Activated T-helper 2 cell treated with anti-CD3 and anti-CD28 coated beads, Interferon-gamma antibody, Interleukin-2, Interleukin-4, amounts not matched to agents 10 μg/mL and 5 μg/mL and 100 μg/mL, durations not matched to agents 14 hours and 24 hours and 36 hours (primary cell): ENCODE results near the gene C4orf50. TPM values are rescaled to one million over a fixed set of nuclear protein-coding genes. Genes with fewer than 3 reads are reported as not detected.

Source experiments
- DNase-seq: peaks from one replicate; pipeline ENCODE4 v3.0.0; 2021; ENCODE audit warnings: low spot score
- H3K27ac Mint-ChIP-seq: one replicate; pipeline ENCODE4 v1.8.0; 2021; ENCODE audit warnings: mixed read lengths
- H3K27me3 Mint-ChIP-seq: one replicate; pipeline ENCODE4 v1.8.0; 2021; ENCODE audit warnings: low read depth, mixed read lengths
- H3K36me3 Mint-ChIP-seq: one replicate; pipeline ENCODE4 v1.8.0; 2021; ENCODE audit warnings: low read depth, mixed read lengths
- H3K4me1 Mint-ChIP-seq: one replicate; pipeline ENCODE4 v1.8.0; 2021; ENCODE audit warnings: low read depth, mixed read lengths
- H3K4me3 Mint-ChIP-seq: one replicate; pipeline ENCODE4 v1.8.0; 2021; ENCODE audit warnings: low read depth, mild to moderate bottlenecking, moderate library complexity, mixed read lengths
- H3K9me3 Mint-ChIP-seq: one replicate; pipeline ENCODE4 v1.8.0; 2021; ENCODE audit warnings: mixed read lengths
- intact Hi-C: fragments of 100-400 bp; cut with micrococcal nuclease; formaldehyde crosslinking; loops from one replicate; pipeline ENCODE4 v1.15.1; 2023
- total RNA-seq: library from RNA; stranded (reverse); gene quantifications from 2 replicates; pipeline ENCODE4 v1.2.3, GENCODE V29; 2022

C4orf50 gene
- 0.18 TPM in 2 replicates for total RNA-seq

- no peaks in the 10 kb centered on the region for H3K4me1 Mint-ChIP-seq
- no peaks in the 10 kb centered on the region for H3K36me3 Mint-ChIP-seq
- intact Hi-C loops, result no loop called here
- no peaks in the 10 kb centered on the region for H3K27me3 Mint-ChIP-seq
- H3K9me3 Mint-ChIP-seq, result no peaks in the 10 kb centered on the region
- no peak within 1 kb of the TSS for H3K4me3 Mint-ChIP-seq
- H3K27ac Mint-ChIP-seq, result no peak within 1 kb of the TSS
- DNase-seq, result no peak
Observed at GRCh38 chr4:6018331-6018730, at the start of gene C4orf50. Gene C4orf50 (minus strand): TSS chr4:6018431.

- peaks cover 29% of the 10 kb centered on the region for H3K36me3 Mint-ChIP-seq
- H3K4me3 Mint-ChIP-seq, result no peak overlapping the region
- intact Hi-C loops, result no loop called here
- no peak for DNase-seq
- peaks cover 4% of the 10 kb centered on the region for H3K9me3 Mint-ChIP-seq
- no peaks in the 10 kb centered on the region for H3K4me1 Mint-ChIP-seq
- no peaks in the 10 kb centered on the region for H3K27me3 Mint-ChIP-seq
- H3K27ac Mint-ChIP-seq, result no peak overlapping the region
Observed at GRCh38 chr4:6065934-6066590, 47.8 kb upstream of the C4orf50 start.

DNA sequence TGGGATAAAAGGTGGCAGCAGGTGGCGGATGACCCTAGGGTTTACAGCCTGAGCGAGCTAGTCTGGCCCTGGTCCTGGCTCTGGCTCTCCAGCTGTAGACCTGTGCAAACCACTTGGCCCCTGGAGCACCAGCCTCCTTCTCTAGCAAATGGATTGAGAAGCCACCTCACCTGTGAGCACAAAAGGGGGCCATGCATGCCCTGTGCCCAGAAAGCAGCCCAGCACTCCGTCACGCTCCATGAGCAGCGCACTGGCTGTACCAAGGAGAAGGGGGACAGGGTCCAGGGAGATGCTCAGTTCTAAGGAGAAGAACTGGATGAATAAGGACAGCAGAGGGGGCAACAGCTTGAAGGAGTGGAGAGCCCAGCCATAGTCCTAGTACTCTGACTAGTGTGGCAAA, 46.9 kb upstream of the C4orf50 start:
- Mint-ChIP-seq H3K27ac (no peak overlapping the region), H3K4me1 (no peaks in the 10 kb centered on the region), H3K27me3 (no peaks in the 10 kb centered on the region), H3K36me3 (peaks cover 38% of the 10 kb centered on the region), H3K4me3 (no peak overlapping the region), H3K9me3 (peaks cover 10% of the 10 kb centered on the region)
- intact Hi-C loops, result no loop called here
- no peak for DNase-seq

DNA sequence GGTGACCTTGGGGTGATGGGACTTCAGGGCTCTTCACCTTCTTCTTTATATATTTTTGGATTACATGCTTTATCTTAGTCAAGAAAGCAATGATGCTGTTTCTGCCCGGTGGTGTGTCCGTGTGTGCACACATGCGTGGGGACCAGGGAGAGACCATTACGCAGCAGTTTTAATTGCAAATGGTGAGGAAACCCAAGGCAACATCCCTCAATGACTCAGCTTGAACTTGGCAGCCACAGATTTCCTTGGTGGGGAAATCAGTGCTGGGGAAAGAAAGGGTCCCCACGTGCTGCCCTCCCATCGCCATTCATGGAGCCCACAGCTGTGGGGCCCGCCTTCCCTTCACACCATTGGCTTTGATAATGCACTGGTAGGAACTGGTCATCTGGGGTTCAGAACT, 46.2 kb upstream of the C4orf50 start:
- no peak overlapping the region for H3K4me3 Mint-ChIP-seq
- intact Hi-C loops, result no loop called here
- H3K9me3 Mint-ChIP-seq, result peaks cover 12% of the 10 kb centered on the region
- no peak overlapping the region for H3K27ac Mint-ChIP-seq
- no peaks in the 10 kb centered on the region for H3K4me1 Mint-ChIP-seq
- no peaks in the 10 kb centered on the region for H3K27me3 Mint-ChIP-seq
- DNase-seq, result no peak
- H3K36me3 Mint-ChIP-seq, result peaks cover 46% of the 10 kb centered on the region

DNA sequence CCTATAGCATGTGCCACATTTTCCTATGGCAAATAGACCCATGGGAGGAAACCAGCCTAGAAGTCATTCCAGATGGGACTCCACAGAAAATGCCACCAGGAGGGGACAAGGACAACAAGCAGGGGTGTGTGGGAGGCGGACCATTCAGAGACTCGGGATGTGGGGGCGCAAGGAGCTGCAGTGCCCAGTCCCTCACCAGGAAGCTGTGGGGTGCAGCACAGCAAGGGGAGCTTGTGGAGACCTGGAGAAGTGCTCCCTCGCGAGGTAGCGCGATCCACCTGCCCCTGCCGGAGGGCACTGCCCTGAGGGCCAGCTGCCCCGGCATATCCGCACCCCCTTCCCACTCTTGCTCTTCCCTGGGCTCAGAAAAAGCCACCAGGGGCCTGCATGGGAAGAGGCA, 45.5 kb upstream of the C4orf50 start:
- Mint-ChIP-seq H3K27me3 (no peaks in the 10 kb centered on the region), H3K4me1 (no peaks in the 10 kb centered on the region), H3K9me3 (peaks cover 15% of the 10 kb centered on the region), H3K27ac (no peak overlapping the region), H3K36me3 (peaks cover 53% of the 10 kb centered on the region), H3K4me3 (no peak overlapping the region)
- intact Hi-C loops, result no loop called here
- DNase-seq, result no peak

GRCh38 chr4:6062133-6062532, 43.9 kb upstream of the C4orf50 start:
- Mint-ChIP-seq H3K4me1 (no peaks in the 10 kb centered on the region), H3K4me3 (no peak overlapping the region), H3K36me3 (peaks cover 63% of the 10 kb centered on the region), H3K9me3 (peaks cover 22% of the 10 kb centered on the region), H3K27ac (no peak overlapping the region), H3K27me3 (no peaks in the 10 kb centered on the region)
- no peak for DNase-seq
- intact Hi-C loops, result no loop called here

- no peak overlapping the region for H3K4me3 Mint-ChIP-seq
- no peak overlapping the region for H3K27ac Mint-ChIP-seq
- H3K36me3 Mint-ChIP-seq, result peaks cover 62% of the 10 kb centered on the region
- no peaks in the 10 kb centered on the region for H3K27me3 Mint-ChIP-seq
- no peaks in the 10 kb centered on the region for H3K4me1 Mint-ChIP-seq
- intact Hi-C loops, result no loop called here
- DNase-seq, result no peak
- H3K9me3 Mint-ChIP-seq, result peaks cover 26% of the 10 kb centered on the region
Observed at GRCh38 chr4:6059375-6059805, 41.2 kb upstream of the C4orf50 start.

DNA sequence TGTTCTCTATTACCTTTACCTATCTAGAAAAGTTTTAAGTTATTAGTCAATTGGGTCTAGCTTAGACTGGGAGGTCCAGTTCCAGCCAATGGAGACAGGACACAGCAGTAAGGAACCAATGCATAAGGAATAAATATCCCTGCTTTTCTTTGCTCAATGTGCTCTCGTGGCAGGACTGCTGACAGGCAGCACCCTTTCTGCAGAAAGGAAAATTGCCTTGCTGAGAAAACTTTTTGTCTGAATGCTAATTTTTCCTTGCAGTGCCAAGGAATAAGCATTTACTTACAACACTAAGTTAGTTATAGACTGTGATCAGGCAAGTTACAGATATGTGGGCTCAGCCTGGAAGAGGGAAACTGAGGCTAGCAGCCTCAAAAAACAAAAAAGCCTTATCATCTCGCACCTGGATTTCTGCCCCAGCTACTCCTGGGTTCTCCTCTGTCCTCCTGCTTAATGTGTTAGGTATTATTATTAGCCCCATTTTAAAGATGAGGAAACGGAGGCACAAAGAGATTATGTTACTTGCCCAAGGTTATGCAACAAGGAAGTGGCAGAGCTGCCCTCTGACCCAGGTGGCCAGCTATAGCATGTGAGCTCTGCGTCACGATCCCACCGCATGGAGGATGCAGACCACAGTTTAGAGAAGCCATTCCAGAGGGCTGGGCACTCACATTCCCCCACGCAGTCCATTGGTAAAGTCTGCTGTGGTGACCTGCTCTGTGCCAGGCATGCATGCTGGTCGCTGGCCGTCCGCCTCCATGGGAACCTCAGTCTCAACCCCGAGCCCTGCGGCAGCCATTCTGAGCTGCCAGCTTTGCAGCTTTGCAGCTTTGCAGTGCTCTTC, 40.5 kb upstream of the C4orf50 start:
- no peaks in the 10 kb centered on the region for H3K27me3 Mint-ChIP-seq
- H3K4me3 Mint-ChIP-seq, result no peak overlapping the region
- no peak for DNase-seq
- intact Hi-C loops, result no loop called here
- peaks cover 26% of the 10 kb centered on the region for H3K9me3 Mint-ChIP-seq
- no peaks in the 10 kb centered on the region for H3K4me1 Mint-ChIP-seq
- H3K27ac Mint-ChIP-seq, result no peak overlapping the region
- peaks cover 63% of the 10 kb centered on the region for H3K36me3 Mint-ChIP-seq

- H3K27ac Mint-ChIP-seq, result no peak overlapping the region
- H3K4me3 Mint-ChIP-seq, result no peak overlapping the region
- DNase-seq, result no peak
- H3K4me1 Mint-ChIP-seq, result no peaks in the 10 kb centered on the region
- H3K36me3 Mint-ChIP-seq, result peaks cover 58% of the 10 kb centered on the region
- no peaks in the 10 kb centered on the region for H3K27me3 Mint-ChIP-seq
- intact Hi-C loops, result no loop called here
- H3K9me3 Mint-ChIP-seq, result peaks cover 26% of the 10 kb centered on the region
Observed at GRCh38 chr4:6056976-6057766, 38.9 kb upstream of the C4orf50 start.

GRCh38 chr4:6055436-6055835, 37.2 kb upstream of the C4orf50 start:
- H3K4me3 Mint-ChIP-seq, result no peak overlapping the region
- H3K4me1 Mint-ChIP-seq, result no peaks in the 10 kb centered on the region
- DNase-seq, result no peak
- H3K9me3 Mint-ChIP-seq, result peaks cover 19% of the 10 kb centered on the region
- no peak overlapping the region for H3K27ac Mint-ChIP-seq
- H3K27me3 Mint-ChIP-seq, result no peaks in the 10 kb centered on the region
- intact Hi-C loops, result no loop called here
- peaks cover 45% of the 10 kb centered on the region for H3K36me3 Mint-ChIP-seq

DNA sequence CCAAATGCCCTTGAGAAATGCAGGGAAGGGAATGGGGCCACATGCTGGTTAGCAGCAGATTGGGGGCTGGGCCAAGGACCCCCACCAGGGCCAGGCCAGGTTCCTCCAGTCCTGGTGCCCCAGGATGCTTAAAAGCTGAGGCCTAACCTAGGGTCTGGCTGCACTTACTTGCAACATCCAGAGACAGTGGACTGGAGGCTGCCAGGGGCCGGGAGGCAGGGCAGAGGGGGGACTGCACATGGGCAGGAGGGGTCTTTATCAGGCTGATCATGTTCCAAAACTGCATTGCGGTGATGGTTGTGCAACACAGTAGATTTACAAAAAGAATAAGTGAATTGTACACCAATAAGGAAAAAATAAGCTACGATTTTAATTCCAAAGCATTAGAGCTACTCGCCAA, 36.8 kb upstream of the C4orf50 start:
- Mint-ChIP-seq H3K27me3 (no peaks in the 10 kb centered on the region), H3K36me3 (peaks cover 41% of the 10 kb centered on the region), H3K4me1 (no peaks in the 10 kb centered on the region), H3K9me3 (peaks cover 15% of the 10 kb centered on the region), H3K27ac (no peak overlapping the region), H3K4me3 (no peak overlapping the region)
- intact Hi-C loops, result no loop called here
- DNase-seq, result no peak

DNA sequence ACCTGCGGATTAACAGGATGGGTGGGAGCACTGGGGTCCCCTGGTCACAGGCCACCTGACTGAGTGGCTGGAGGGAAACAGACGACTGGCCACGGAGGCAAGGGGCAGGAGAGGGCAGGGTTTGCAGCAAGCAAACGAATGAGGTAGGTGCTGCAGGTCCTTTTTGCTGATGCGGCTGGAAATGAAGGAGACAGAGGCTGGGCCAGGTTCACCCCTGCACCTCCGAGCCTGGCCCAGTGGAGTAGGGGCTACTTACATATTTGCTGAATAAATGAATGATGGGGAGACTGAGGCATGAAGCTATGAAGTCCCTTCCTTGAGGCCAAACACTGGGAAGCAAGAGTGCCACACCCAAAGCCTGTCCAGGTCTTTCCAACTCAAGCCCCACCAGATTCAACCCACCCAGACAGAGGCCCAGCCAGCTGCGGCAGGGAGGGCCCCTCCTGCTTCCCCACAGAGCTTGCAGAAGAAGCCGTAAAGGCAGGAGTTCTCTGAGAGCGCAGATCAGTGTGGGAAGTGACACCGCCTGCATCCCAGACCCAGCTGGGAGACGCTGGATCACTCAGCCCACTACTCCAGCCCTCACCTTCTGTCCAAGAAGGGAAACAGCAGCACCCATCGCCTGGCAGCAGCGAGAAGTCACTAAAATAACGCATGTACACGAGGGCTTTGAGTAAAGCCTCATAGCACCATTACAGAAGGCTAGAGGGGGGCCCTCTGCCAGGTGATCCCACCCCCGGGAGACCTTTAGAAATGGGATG, 36.1 kb upstream of the C4orf50 start:
- no peaks in the 10 kb centered on the region for H3K27me3 Mint-ChIP-seq
- peaks cover 14% of the 10 kb centered on the region for H3K9me3 Mint-ChIP-seq
- no peaks in the 10 kb centered on the region for H3K4me1 Mint-ChIP-seq
- intact Hi-C loops, result no loop called here
- DNase-seq, result no peak
- no peak overlapping the region for H3K4me3 Mint-ChIP-seq
- H3K36me3 Mint-ChIP-seq, result peaks cover 34% of the 10 kb centered on the region
- H3K27ac Mint-ChIP-seq, result no peak overlapping the region
